Keratinocyte (primary cell): ENCODE data around the gene KCTD2. TPM values are rescaled to one million over a fixed set of nuclear protein-coding genes. Genes with fewer than 3 reads are reported as not detected.

Experiments
- DNase-seq: peaks from one replicate; pipeline ENCODE4 v3.0.0-alpha.2; 2011; ENCODE audit warnings: low read depth, missing footprints, low spot score
- FAIRE-seq: peaks from 2 replicates; lab custom pipeline; 2011; peaks lifted over from hg19 to GRCh38; lab: Jason Lieb, UNC
- H2AFZ ChIP-seq: 2 replicates; pipeline ENCODE4 v1.6.0; 2012; ENCODE audit warnings: low read length, control low read depth, inconsistent platforms; ENCODE audit not compliant: control insufficient read depth
- H3K27ac ChIP-seq: 2 replicates; pipeline ENCODE4 v1.5.1; 2011; ENCODE audit warnings: low read length; ENCODE audit not compliant: control insufficient read depth, insufficient read depth
- H3K27me3 ChIP-seq: 3 replicates; pipeline ENCODE4 v1.6.0; 2011; ENCODE audit warnings: low read length; ENCODE audit not compliant: control insufficient read depth, insufficient read depth; ENCODE audit errors: extremely low read depth
- H3K36me3 ChIP-seq, 2 experiments: 2 replicates in 1 of 2; 3 replicates in 1 of 2; pipeline ENCODE4 v1.5.1; 2011; ENCODE audit warnings: low read length in 2 of 2, mild to moderate bottlenecking in 1 of 2; ENCODE audit not compliant: control insufficient read depth in 2 of 2, insufficient read depth in 2 of 2; ENCODE audit errors: extremely low read depth in 1 of 2
- H3K4me1 ChIP-seq: 3 replicates; pipeline ENCODE4 v1.5.1; 2011; ENCODE audit warnings: low read length; ENCODE audit not compliant: control insufficient read depth, insufficient read depth; ENCODE audit errors: extremely low read depth
- H3K4me2 ChIP-seq: 3 replicates; pipeline ENCODE4 v1.6.0; 2011; ENCODE audit warnings: low read depth, low read length; ENCODE audit not compliant: control insufficient read depth, insufficient read depth; ENCODE audit errors: extremely low read depth
- H3K4me3 ChIP-seq, 3 experiments: fragments of 200-600 bp in 1 of 3; sonication (generic) in 1 of 3; 2 replicates in 2 of 3; 3 replicates in 1 of 3; pipeline ENCODE4 v1.5.1; 2011 to 2016; ENCODE audit warnings: low read length in 3 of 3, mild to moderate bottlenecking in 3 of 3, control low read depth in 2 of 3, inconsistent platforms in 1 of 3, low read depth in 1 of 3, mixed read lengths in 1 of 3, mixed run types in 1 of 3, moderate library complexity in 1 of 3; ENCODE audit not compliant: control insufficient read depth in 2 of 3, insufficient read depth in 2 of 3; ENCODE audit errors: extremely low read depth in 1 of 3
- H3K79me2 ChIP-seq: 2 replicates; pipeline ENCODE4 v1.6.0; 2012; ENCODE audit warnings: low read length; ENCODE audit not compliant: control insufficient read depth, insufficient read depth
- H3K9ac ChIP-seq: 3 replicates; pipeline ENCODE4 v1.6.0; 2011; ENCODE audit warnings: low read length; ENCODE audit not compliant: control insufficient read depth, insufficient read depth; ENCODE audit errors: extremely low read depth
- H3K9me1 ChIP-seq: 3 replicates; pipeline ENCODE4 v1.6.0; 2011; ENCODE audit warnings: low read length; ENCODE audit not compliant: control insufficient read depth, insufficient read depth; ENCODE audit errors: extremely low read depth
- H3K9me3 ChIP-seq: 2 replicates; pipeline ENCODE4 v1.5.1; 2012; ENCODE audit warnings: low read depth, low read length; ENCODE audit not compliant: control insufficient read depth
- H4K20me1 ChIP-seq: 3 replicates; pipeline ENCODE4 v1.6.0; 2011; ENCODE audit warnings: low read length; ENCODE audit not compliant: control insufficient read depth, insufficient read depth; ENCODE audit errors: extremely low read depth
- EZH2 ChIP-seq: IDR thresholded peaks from one replicate; pipeline ENCODE4 v1.6.1; 2012; ENCODE audit warnings: inconsistent platforms, mild to moderate bottlenecking, low read length, moderate library complexity
- dilution Hi-C: fragments of 300-500 bp; cut with MboI; formaldehyde crosslinking; loops from one replicate; pipeline ENCODE4 v1.7.0; 2020; ENCODE audit warnings: low sequenced_read_pairs; ENCODE audit not compliant: extremely low pct_ligation_motif_present
- polyA plus RNA-seq, 5 experiments: library from polyadenylated mRNA; depleted of rRNA in 3 of 5; stranded (reverse) in 3 of 5; stranded (forward) in 1 of 5; unstranded in 1 of 5; fragments of >200 nt; gene quantifications; 1 replicate in 1 of 5; 2 replicates in 3 of 5; 3 replicates in 1 of 5; pipeline versions ENCODE4 v1.2.1 to v1.2.3, GENCODE V29; 2011 to 2012; ENCODE audit warnings: missing spikeins in 2 of 5, low read depth in 1 of 5, low replicate concordance in 1 of 5
- small RNA-seq, 3 experiments: library from RNA; depleted of rRNA; stranded (forward); fragments of <200 nt; gene quantifications; one replicate each; pipeline ENCODE3, GENCODE V24; 2012; ENCODE audit warnings: low read depth in 3 of 3, low replicate concordance in 1 of 3; ENCODE audit not compliant: insufficient read length in 3 of 3
- TF ChIP-seq, protein P1 (sequence below), 3 experiments: IDR thresholded peaks in 1 of 3; conservative IDR thresholded peaks in 1 of 3; optimal IDR thresholded peaks in 1 of 3; 2 replicates in 2 of 3; 3 replicates in 1 of 3; pipeline versions ENCODE3 to v1.5.1; 2011; ENCODE audit warnings: low read length in 3 of 3, mild to moderate bottlenecking in 3 of 3, moderate library complexity in 2 of 3, control low read depth in 1 of 3, inconsistent platforms in 1 of 3; ENCODE audit not compliant: insufficient read depth in 2 of 3; ENCODE audit errors: extremely low read depth in 1 of 3

The KCTD2 gene
- polyA plus RNA-seq, 1 donor (not counting 4 experiments of a cell fraction or from before 2014, with no cell fraction given), result 20.7 TPM

DNA sequence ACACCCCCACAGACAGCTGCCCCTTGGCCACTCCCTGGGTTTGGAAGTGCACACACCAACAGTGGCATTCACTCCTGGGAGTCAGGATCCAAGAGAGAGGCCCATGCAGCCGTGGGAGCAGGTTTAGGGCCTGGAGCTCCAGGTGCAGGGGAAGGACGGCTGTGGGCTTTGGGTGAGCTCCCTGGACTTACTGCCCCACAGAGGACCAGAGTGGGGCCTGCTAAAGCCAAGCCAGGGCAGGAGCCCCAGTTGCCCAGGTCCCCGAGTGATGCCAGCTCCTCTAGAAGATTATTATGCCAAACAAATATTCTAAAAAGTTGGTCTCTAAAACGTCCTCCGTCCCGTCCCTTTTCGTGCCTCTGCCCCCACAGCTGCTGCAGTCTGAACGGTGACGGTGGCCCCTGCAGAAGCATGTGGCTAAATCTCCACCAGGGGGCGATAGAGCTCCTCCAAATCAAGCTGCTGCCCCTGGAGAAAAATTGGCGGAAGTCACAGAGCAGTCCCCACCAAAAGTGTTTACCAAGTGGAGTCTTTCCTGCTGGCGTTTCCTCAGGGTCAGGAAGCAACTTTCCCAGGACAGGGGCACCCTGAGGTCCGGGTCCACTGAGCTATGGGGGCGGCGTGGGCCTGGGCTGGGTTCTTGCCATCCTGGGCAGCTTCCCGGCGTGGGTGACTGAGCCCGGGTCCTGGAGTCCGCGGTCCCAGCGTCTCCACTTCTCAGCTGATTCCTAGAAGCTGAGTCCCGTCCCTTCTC lies 67.0 kb downstream of the KCTD2 start:
- H3K4me3 ChIP-seq, result peak overlapping the region; percentile 14 to 59 (median 58)
- H3K4me2 ChIP-seq, result peak overlapping the region; percentile 73
- no peaks in the 10 kb centered on the region for H3K9me3 ChIP-seq
- H4K20me1 ChIP-seq, result no peaks in the 10 kb centered on the region
- H3K9me1 ChIP-seq, result no peaks in the 10 kb centered on the region
- no peaks in the 10 kb centered on the region for H3K79me2 ChIP-seq
- peaks cover 17% of the 10 kb centered on the region for H3K4me1 ChIP-seq
- DNase-seq, result peak; percentile 71
- H2AFZ ChIP-seq, result peak overlapping the region; percentile 85
- H3K9ac ChIP-seq, result peak overlapping the region; percentile 69
- FAIRE-seq, result no peak
- peak overlapping the region; percentile 65 for H3K27ac ChIP-seq
- no peaks in the 10 kb centered on the region for H3K27me3 ChIP-seq
- dilution Hi-C loops, result no loop called here
- peaks cover 0 to 4% of the 10 kb centered on the region in 2 experiments for H3K36me3 ChIP-seq
- TF ChIP-seq, protein P1, sequence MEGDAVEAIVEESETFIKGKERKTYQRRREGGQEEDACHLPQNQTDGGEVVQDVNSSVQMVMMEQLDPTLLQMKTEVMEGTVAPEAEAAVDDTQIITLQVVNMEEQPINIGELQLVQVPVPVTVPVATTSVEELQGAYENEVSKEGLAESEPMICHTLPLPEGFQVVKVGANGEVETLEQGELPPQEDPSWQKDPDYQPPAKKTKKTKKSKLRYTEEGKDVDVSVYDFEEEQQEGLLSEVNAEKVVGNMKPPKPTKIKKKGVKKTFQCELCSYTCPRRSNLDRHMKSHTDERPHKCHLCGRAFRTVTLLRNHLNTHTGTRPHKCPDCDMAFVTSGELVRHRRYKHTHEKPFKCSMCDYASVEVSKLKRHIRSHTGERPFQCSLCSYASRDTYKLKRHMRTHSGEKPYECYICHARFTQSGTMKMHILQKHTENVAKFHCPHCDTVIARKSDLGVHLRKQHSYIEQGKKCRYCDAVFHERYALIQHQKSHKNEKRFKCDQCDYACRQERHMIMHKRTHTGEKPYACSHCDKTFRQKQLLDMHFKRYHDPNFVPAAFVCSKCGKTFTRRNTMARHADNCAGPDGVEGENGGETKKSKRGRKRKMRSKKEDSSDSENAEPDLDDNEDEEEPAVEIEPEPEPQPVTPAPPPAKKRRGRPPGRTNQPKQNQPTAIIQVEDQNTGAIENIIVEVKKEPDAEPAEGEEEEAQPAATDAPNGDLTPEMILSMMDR (optimal IDR thresholded peaks at IDR 0.05 in 1 of 3, IDR thresholded peaks at IDR 0.05 in 1 of 3, conservative IDR thresholded peaks at IDR 0.05 in 1 of 3; ENCODE audit: extremely low read depth in 1 of 3, insufficient read depth in 2 of 3, low read length in 3 of 3), result peak; percentile 85 to 96 (median 90)
- no peak for TF ChIP-seq EZH2

DNA sequence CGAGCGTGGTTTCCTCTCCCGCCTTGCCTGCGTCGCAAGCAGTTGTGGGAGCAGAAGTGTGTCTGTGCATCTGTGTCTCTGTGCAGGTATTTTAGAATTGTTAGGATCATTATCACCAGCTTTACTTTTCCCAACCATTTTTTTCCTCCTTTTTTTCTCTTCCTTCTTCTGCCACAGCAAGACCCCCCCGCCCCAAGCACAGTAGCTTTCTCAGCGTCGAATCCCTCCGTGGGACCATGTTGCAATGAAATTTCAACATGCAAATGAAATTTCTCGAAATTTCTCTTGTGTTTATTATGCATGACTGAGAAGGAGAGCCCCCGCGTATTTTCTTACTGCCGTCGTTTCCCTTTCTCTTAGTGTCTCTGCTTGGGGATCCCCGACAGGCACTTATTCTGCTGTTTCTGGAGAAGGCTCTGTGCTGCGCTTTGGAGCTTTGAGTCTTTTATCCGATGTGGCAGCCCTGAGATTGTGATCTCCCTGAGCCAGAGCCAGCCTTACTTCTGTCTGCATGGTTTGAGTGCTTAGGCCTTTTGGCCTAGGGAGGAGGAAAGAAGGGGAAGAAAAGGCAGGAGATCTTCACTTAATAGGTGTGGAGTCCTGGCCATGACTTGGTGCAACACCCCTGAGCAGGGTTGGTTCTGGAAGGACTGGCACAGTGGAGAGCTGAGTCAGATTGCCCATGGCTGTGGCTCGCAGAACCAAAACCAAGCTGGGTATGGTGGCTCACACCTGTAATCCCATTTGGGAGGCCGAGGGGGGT lies 67.7 kb downstream of the KCTD2 start:
- peak overlapping the region in 2 of 3 experiments; percentile 58 to 59 for H3K4me3 ChIP-seq
- dilution Hi-C loops, result no loop called here

More for the DNA sequence above, 67.7 kb downstream of the KCTD2 start:
- Histone ChIP-seq H3K9me1 (no peaks in the 10 kb centered on the region), H4K20me1 (no peaks in the 10 kb centered on the region), H3K36me3 (peaks cover 0 to 4% of the 10 kb centered on the region in 2 experiments), H3K4me1 (peaks cover 17% of the 10 kb centered on the region), H3K27ac (peak overlapping the region; percentile 65), H3K9ac (peak overlapping the region; percentile 69), H3K4me2 (peak overlapping the region; percentile 73), H2AFZ (peak overlapping the region; percentile 85), H3K79me2 (no peaks in the 10 kb centered on the region), H3K27me3 (no peaks in the 10 kb centered on the region), H3K9me3 (no peaks in the 10 kb centered on the region)
- DNase-seq, result no peak
- FAIRE-seq, result no peak
- no peak for TF ChIP-seq EZH2
- TF ChIP-seq, protein P1 (optimal IDR thresholded peaks at IDR 0.05 in 1 of 3, IDR thresholded peaks at IDR 0.05 in 1 of 3, conservative IDR thresholded peaks at IDR 0.05 in 1 of 3; ENCODE audit: extremely low read depth in 1 of 3, insufficient read depth in 2 of 3, low read length in 3 of 3), result no peak

Small RNA genes lying within 50 kb of the gene (small RNA-seq; reads per million reads assigned to genes)
- gene AC111186.1, result 0 reads per million in 3 experiments
- 0 reads per million in 3 experiments for gene RF00019
- 0 reads per million in 3 experiments for gene RN7SL573P
- gene RNU6-362P, result 0 reads per million in 3 experiments

Other genes starting within 250 kb of the KCTD2 start
- not detected in 3 replicates for gene GRIN2C, start 187.3 kb upstream of the KCTD2 start, polyA plus RNA-seq
- gene FDXR, start 174.2 kb upstream of the KCTD2 start, polyA plus RNA-seq, result 9.3 to 18.8 TPM (median 12.0 TPM) in 3 replicates
- gene FADS6, start 153.6 kb upstream of the KCTD2 start, polyA plus RNA-seq, result 0.07 to 0.57 TPM in 2 of 3 replicates, not detected in the other
- 0.03 to 1.3 TPM (median 0.34 TPM) in 3 replicates for gene USH1G, start 124.0 kb upstream of the KCTD2 start, polyA plus RNA-seq
- gene OTOP2, start 123.0 kb upstream of the KCTD2 start, polyA plus RNA-seq, result 0.08 TPM in 1 of 3 replicates, not detected in the others
- gene OTOP3, start 111.3 kb upstream of the KCTD2 start, polyA plus RNA-seq, result 0.03 to 0.05 TPM in 2 of 3 replicates, not detected in the other
- gene HID1, start 74.5 kb upstream of the KCTD2 start, polyA plus RNA-seq, result 0.19 to 1.0 TPM (median 0.33 TPM) in 3 replicates
- gene CDR2L, start 59.6 kb upstream of the KCTD2 start, polyA plus RNA-seq, result 7.1 to 16.0 TPM (median 9.3 TPM) in 3 replicates
- gene MRPL58, start 34.6 kb upstream of the KCTD2 start, polyA plus RNA-seq, result 43.3 to 61.1 TPM (median 53.6 TPM) in 3 replicates
- gene ATP5PD, start 256 bp upstream of the KCTD2 start, polyA plus RNA-seq, result 240 to 406 TPM (median 276 TPM) in 3 replicates
- gene SLC16A5, start 40.7 kb downstream of the KCTD2 start, polyA plus RNA-seq, result 3.5 to 5.4 TPM (median 4.0 TPM) in 3 replicates
- gene ARMC7, start 62.7 kb downstream of the KCTD2 start, polyA plus RNA-seq, result 3.2 to 6.0 TPM (median 4.2 TPM) in 3 replicates
- 29.9 to 38.1 TPM (median 38.0 TPM) in 3 replicates for gene NT5C, start 84.5 kb downstream of the KCTD2 start, polyA plus RNA-seq
- 67.5 to 452 TPM (median 142 TPM) in 3 replicates for gene JPT1, start 107.3 kb downstream of the KCTD2 start, polyA plus RNA-seq
- 107 to 393 TPM (median 230 TPM) in 3 replicates for gene SUMO2, start 135.7 kb downstream of the KCTD2 start, polyA plus RNA-seq
- 64.2 to 66.9 TPM (median 64.4 TPM) in 3 replicates for gene NUP85, start 158.5 kb downstream of the KCTD2 start, polyA plus RNA-seq
- gene GGA3, start 214.4 kb downstream of the KCTD2 start, polyA plus RNA-seq, result 22.3 to 25.2 TPM (median 22.7 TPM) in 3 replicates
- 62.8 to 79.0 TPM (median 71.5 TPM) in 3 replicates for gene MRPS7, start 214.7 kb downstream of the KCTD2 start, polyA plus RNA-seq
- gene MIF4GD, start 224.0 kb downstream of the KCTD2 start, polyA plus RNA-seq, result 15.9 to 18.1 TPM (median 18.0 TPM) in 3 replicates
- gene SLC25A19, start 242.2 kb downstream of the KCTD2 start, polyA plus RNA-seq, result 7.0 to 8.7 TPM (median 8.3 TPM) in 3 replicates